ENCODE results near the gene TSC22D4. TPM values are rescaled to one million over a fixed set of nuclear protein-coding genes. Genes with fewer than 3 reads are reported as not detected.

Gene TSC22D4
- total and polyA plus RNA-seq, 9 of the 15 experiments (the other 6 are each of a cell fraction or from before 2014, with no cell fraction given): 0.37 to 107 (median 28.7) TPM

- TF ChIP-seq MAFG (tag; conservative IDR thresholded peaks at IDR 0.05) (no peak), ATF2 (CRISPR knock-in tag; IDR thresholded peaks at IDR 0.05) (no peak)
- 46% methylated on average over 7 of the region's 7 CpGs for WGBS (ENCODE audit: insufficient coverage, low coverage, missing lambda C conversion rate)
- in situ Hi-C loops (cut with MboI) (loop anchor here (25.0 kb wide), 1 partner anchor 98 kb away; the partner anchor contains the start of gene SAP25), intact Hi-C loops (cut with micrococcal nuclease) (no loop called here)
- Histone ChIP-seq H3K4me1 (replicated peaks in 1 of 2; ENCODE audit: control insufficient read depth in 2 of 2, insufficient read depth in 2 of 2, low read length in 2 of 2) (peaks cover 0 to 20% of the 10 kb centered on the region in 2 experiments; a peak in 2 of 5 replicates), H3K79me2 (ENCODE audit: control insufficient read depth, insufficient read depth, low read length) (no peaks in the 10 kb centered on the region), H3K9me1 (ENCODE audit: control insufficient read depth, insufficient read depth, low read length) (no peaks in the 10 kb centered on the region), H3K36me3 (ENCODE audit: control insufficient read depth, insufficient read depth, low read length) (peaks cover 20% of the 10 kb centered on the region; the same call in 2 of the 3 replicates), H3K4me2 (ENCODE audit: insufficient read depth, low read length) (no peak within 1 kb of the TSS), H3K4me3 (no peak within 1 kb of the TSS), H2AFZ (ENCODE audit: low read depth, low read length) (no peak within 1 kb of the TSS), H3K27me3 (ENCODE audit: control insufficient read depth in 2 of 2, insufficient read depth in 2 of 2, low read length in 2 of 2) (no peaks in the 10 kb centered on the region), H4K20me1 (replicated peaks; ENCODE audit: control insufficient read depth, insufficient read depth, low read length) (peaks cover 8% of the 10 kb centered on the region; the same call in 1 of the 2 replicates), H3K9me3 (replicated peaks; ENCODE audit: control insufficient read depth, insufficient read depth, low read depth, low read length) (no peaks in the 10 kb centered on the region), H3K27ac (ENCODE audit: extremely low read depth, low read depth, low read length) (no peak within 1 kb of the TSS), H3K9ac (ENCODE audit: insufficient read depth in 1 of 2, low read depth in 2 of 2, low read length in 2 of 2) (peak within 1 kb of the TSS in 1 of 2 experiments; percentile 79; a peak in 2 of 4 replicates)
- DNase-seq (ENCODE audit: extremely low read depth in 1 of 4, low spot score in 3 of 4): no peak
- CTCF ChIA-PET (ENCODE audit: low intra/inter-chr PET ratio): interaction anchor here (3.4 kb wide), 1 partner anchor 95 kb away, joined by 10 read pairs; no protein-coding TSS in a partner anchor
- FAIRE-seq: no peak
- POLR2A ChIA-PET: interaction anchor here (0.7 kb wide), 1 partner anchor 1013 kb away, joined by 3 read pairs; no protein-coding TSS in a partner anchor
- no TSS peak for BruUV-seq (replicated peaks)
- no peak for ATAC-seq
Measured at GRCh38 chr7:100464210-100464660, 14.8 kb downstream of the TSC22D4 start, which contains the start of gene SPACDR. SPACDR (minus strand) TSS chr7:100464260; CDS start chr7:100464025, 235 bp downstream.

GRCh38 chr7:100457033-100457432 is 22.0 kb downstream of the TSC22D4 start:
- Histone ChIP-seq H2AFZ (ENCODE audit: low read depth, low read length) (no peak overlapping the region), H3K9me1 (ENCODE audit: control insufficient read depth, insufficient read depth, low read length) (no peaks in the 10 kb centered on the region), H4K20me1 (replicated peaks; ENCODE audit: control insufficient read depth, insufficient read depth, low read length) (no peaks in the 10 kb centered on the region), H3K27me3 (ENCODE audit: control insufficient read depth in 2 of 2, insufficient read depth in 2 of 2, low read length in 2 of 2) (no peaks in the 10 kb centered on the region), H3K27ac (ENCODE audit: extremely low read depth, low read depth, low read length) (no peak overlapping the region), H3K4me1 (replicated peaks in 1 of 2; ENCODE audit: control insufficient read depth in 2 of 2, insufficient read depth in 2 of 2, low read length in 2 of 2) (peaks cover 3 to 11% of the 10 kb centered on the region in 2 experiments; a peak in 3 of 5 replicates), H3K9ac (ENCODE audit: insufficient read depth in 1 of 2, low read depth in 2 of 2, low read length in 2 of 2) (no peak overlapping the region), H3K4me3 (no peak overlapping the region), H3K79me2 (ENCODE audit: control insufficient read depth, insufficient read depth, low read length) (no peaks in the 10 kb centered on the region), H3K9me3 (replicated peaks; ENCODE audit: control insufficient read depth, insufficient read depth, low read depth, low read length) (no peaks in the 10 kb centered on the region), H3K36me3 (ENCODE audit: control insufficient read depth, insufficient read depth, low read length) (no peaks in the 10 kb centered on the region), H3K4me2 (ENCODE audit: insufficient read depth, low read length) (no peak overlapping the region)
- peak; percentile 75 for TF ChIP-seq ZNF121 (CRISPR knock-in tag; conservative IDR thresholded peaks at IDR 0.05)
- peak; percentile 30; the same call in 1 of the 2 replicates for TF ChIP-seq BCOR (IDR thresholded peaks at IDR 0.05)
- TF ChIP-seq ZFP36 (IDR thresholded peaks at IDR 0.05; ENCODE audit: low read depth, low read length, partially characterized antibody): peak; percentile 71
- no peak for TF ChIP-seq AFF1 (IDR thresholded peaks at IDR 0.05; ENCODE audit: low read depth in 1 of 2, partially characterized antibody in 2 of 2)
- ChIA-PET CTCF (ENCODE audit: low intra/inter-chr PET ratio) (no interaction called here), POLR2A (interaction anchor here (1.2 kb wide), 1 partner anchor 85 kb away, joined by 3 read pairs; no protein-coding TSS in a partner anchor)
- in situ Hi-C loops (cut with MboI) (loop anchor here (25.0 kb wide), 1 partner anchor 105 kb away; the partner anchor contains the start of gene SAP25), intact Hi-C loops (cut with micrococcal nuclease) (no loop called here)
- no peak for FAIRE-seq
- 39% methylated on average over 6 of the region's 6 CpGs for WGBS (ENCODE audit: insufficient coverage, low coverage, missing lambda C conversion rate)
- no TSS peak for BruUV-seq (replicated peaks)
- no peak for ATAC-seq
- DNase-seq (ENCODE audit: extremely low read depth in 1 of 4, low spot score in 3 of 4): no peak

All from K562 (cell line).